H1 (cell line): ENCODE data around the gene BMI1. TPM values are rescaled to one million over a fixed set of nuclear protein-coding genes. Genes with fewer than 3 reads are reported as not detected.

Experiments
- BACH1 ChIP-seq: IDR thresholded peaks from 2 replicates; pipeline ENCODE4 v1.6.1; 2012; ENCODE audit warnings: low read length, improper control_type of control experiment
- CBX5 ChIP-seq: fragments of 300-800, 300-1000 bp; sonication (generic); IDR thresholded peaks from 2 replicates; pipeline ENCODE4 v1.7.1; 2016; ENCODE audit warnings: antibody characterized with exemption, low read length, low read depth
- HDAC6 ChIP-seq: IDR thresholded peaks from one replicate; pipeline ENCODE4 v1.7.1; 2012; ENCODE audit warnings: low read depth, mild to moderate bottlenecking, inconsistent platforms, low read length, moderate library complexity
- RFX5 ChIP-seq: IDR thresholded peaks from 2 replicates; pipeline ENCODE4 v1.6.1; 2011; ENCODE audit warnings: low read depth, low read length, improper control_type of control experiment, borderline replicate concordance
- TCF12 ChIP-seq: IDR thresholded peaks from 2 replicates; pipeline ENCODE4 v1.6.1; 2011; ENCODE audit warnings: low read depth, mild to moderate bottlenecking, low read length
- polyA plus RNA-seq, 7 experiments: library from polyadenylated mRNA; depleted of rRNA in 3 of 7; stranded (reverse) in 5 of 7; unstranded in 2 of 7; fragments of >200 nt in 5 of 7; fragments of 200-250 nt in 2 of 7; gene quantifications; 1 replicate in 5 of 7; 2 replicates in 1 of 7; 4 replicates in 1 of 7; pipeline versions ENCODE4 v1.2.1 to v1.2.3, GENCODE V29; 2011 to 2013; ENCODE audit warnings: missing spikeins in 2 of 7, mixed read lengths in 2 of 7
- total RNA-seq: library from RNA; stranded (reverse); fragmentation: NEBNext Ultra II Directional; extraction: Animal tissue kit (Norgen Biotek cat#: 25700); gene quantifications from 2 replicates; pipeline ENCODE4 v1.2.1, GENCODE V29; 2021

BMI1 gene
- total and polyA plus RNA-seq, 2 of the 8 experiments (the other 6 are each of a cell fraction or from before 2014, with no cell fraction given): 2.8 to 10.7 TPM

GRCh38 chr10:22349755-22350154, 28.9 kb downstream of the BMI1 start (continued):
- TF ChIP-seq RFX5 (no peak), HDAC6 (no peak), BACH1 (no peak), CBX5 (no peak), TCF12 (no peak)
